ENCODE measurements around the gene ASB3. TPM values are rescaled to one million over a fixed set of nuclear protein-coding genes. Genes with fewer than 3 reads are reported as not detected.

Gene ASB3
- polyA plus RNA-seq, 1 donor (not counting 4 experiments of a cell fraction or from before 2014, with no cell fraction given) = 16.6 TPM

DNA sequence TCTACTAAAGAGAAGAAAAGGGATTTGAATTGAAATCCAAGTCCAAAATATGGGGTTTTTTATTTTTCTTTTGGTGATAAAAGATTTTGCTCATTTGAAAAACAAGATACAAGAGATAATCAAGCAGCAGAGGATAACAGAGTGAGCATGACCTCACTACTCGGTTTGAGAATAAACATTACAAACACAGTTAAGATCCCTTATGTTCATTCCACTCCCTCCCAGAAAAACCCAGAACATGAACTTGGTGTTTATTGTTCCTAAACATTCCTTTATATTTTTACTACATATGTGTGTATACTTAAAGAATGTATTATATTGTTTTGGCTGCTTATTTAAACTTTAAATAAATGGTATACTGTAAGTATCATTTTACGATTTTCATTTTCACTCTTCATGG, 165.8 kb downstream of the ASB3 start:
- H3K9me3 ChIP-seq (ENCODE audit: control insufficient read depth, low read depth, low read length) = no peaks in the 10 kb centered on the region
- H3K4me1 ChIP-seq (ENCODE audit: control insufficient read depth, extremely low read depth, insufficient read depth, low read length) = no peaks in the 10 kb centered on the region
- dilution Hi-C loops (cut with MboI; ENCODE audit: extremely low pct_ligation_motif_present, low sequenced_read_pairs) = no loop called here
- H3K4me3 ChIP-seq (ENCODE audit: control insufficient read depth in 2 of 3, extremely low read depth in 1 of 3, insufficient read depth in 2 of 3, low read depth in 1 of 3, low read length in 3 of 3) = no peak overlapping the region
- no peaks in the 10 kb centered on the region for H3K9me1 ChIP-seq (ENCODE audit: control insufficient read depth, extremely low read depth, insufficient read depth, low read length)
- no peaks in the 10 kb centered on the region for H4K20me1 ChIP-seq (ENCODE audit: control insufficient read depth, extremely low read depth, insufficient read depth, low read length)
- no peaks in the 10 kb centered on the region for H3K79me2 ChIP-seq (ENCODE audit: control insufficient read depth, insufficient read depth, low read length)
- H3K4me2 ChIP-seq (ENCODE audit: control insufficient read depth, extremely low read depth, insufficient read depth, low read depth, low read length) = no peak overlapping the region
- no peak overlapping the region for H2AFZ ChIP-seq (ENCODE audit: control insufficient read depth, low read length)
- no peaks in the 10 kb centered on the region for H3K27me3 ChIP-seq (ENCODE audit: control insufficient read depth, extremely low read depth, insufficient read depth, low read length)
- no peak for FAIRE-seq
- TF ChIP-seq, protein P1, sequence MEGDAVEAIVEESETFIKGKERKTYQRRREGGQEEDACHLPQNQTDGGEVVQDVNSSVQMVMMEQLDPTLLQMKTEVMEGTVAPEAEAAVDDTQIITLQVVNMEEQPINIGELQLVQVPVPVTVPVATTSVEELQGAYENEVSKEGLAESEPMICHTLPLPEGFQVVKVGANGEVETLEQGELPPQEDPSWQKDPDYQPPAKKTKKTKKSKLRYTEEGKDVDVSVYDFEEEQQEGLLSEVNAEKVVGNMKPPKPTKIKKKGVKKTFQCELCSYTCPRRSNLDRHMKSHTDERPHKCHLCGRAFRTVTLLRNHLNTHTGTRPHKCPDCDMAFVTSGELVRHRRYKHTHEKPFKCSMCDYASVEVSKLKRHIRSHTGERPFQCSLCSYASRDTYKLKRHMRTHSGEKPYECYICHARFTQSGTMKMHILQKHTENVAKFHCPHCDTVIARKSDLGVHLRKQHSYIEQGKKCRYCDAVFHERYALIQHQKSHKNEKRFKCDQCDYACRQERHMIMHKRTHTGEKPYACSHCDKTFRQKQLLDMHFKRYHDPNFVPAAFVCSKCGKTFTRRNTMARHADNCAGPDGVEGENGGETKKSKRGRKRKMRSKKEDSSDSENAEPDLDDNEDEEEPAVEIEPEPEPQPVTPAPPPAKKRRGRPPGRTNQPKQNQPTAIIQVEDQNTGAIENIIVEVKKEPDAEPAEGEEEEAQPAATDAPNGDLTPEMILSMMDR (optimal IDR thresholded peaks at IDR 0.05 in 1 of 3, IDR thresholded peaks at IDR 0.05 in 1 of 3, conservative IDR thresholded peaks at IDR 0.05 in 1 of 3; ENCODE audit: extremely low read depth in 1 of 3, insufficient read depth in 2 of 3, low read length in 3 of 3) = no peak
- TF ChIP-seq EZH2 (IDR thresholded peaks at IDR 0.05; ENCODE audit: low read length) = no peak
- no peak for DNase-seq (ENCODE audit: low read depth, low spot score)
- H3K36me3 ChIP-seq (ENCODE audit: control insufficient read depth in 2 of 2, extremely low read depth in 1 of 2, insufficient read depth in 2 of 2, low read length in 2 of 2) = no peaks in the 10 kb centered on the region
- H3K9ac ChIP-seq (ENCODE audit: control insufficient read depth, extremely low read depth, insufficient read depth, low read length) = no peak overlapping the region
- H3K27ac ChIP-seq (ENCODE audit: control insufficient read depth, insufficient read depth, low read length) = no peak overlapping the region

Other genes starting within 250 kb of the ASB3 start
- 5.4 to 10.9 TPM (median 6.9 TPM) in 3 replicates for gene CHAC2, start 19.1 kb downstream of the ASB3 start, polyA plus RNA-seq
- gene ERLEC1, start 91 bp upstream of the ASB3 start, polyA plus RNA-seq = 22.2 to 35.6 TPM (median 26.6 TPM) in 3 replicates
- gene GPR75, start 73.0 kb upstream of the ASB3 start, polyA plus RNA-seq = 2.1 to 2.7 TPM (median 2.2 TPM) in 3 replicates
- 45.8 to 59.4 TPM (median 46.2 TPM) in 3 replicates for gene PSME4, start 184.0 kb upstream of the ASB3 start, polyA plus RNA-seq

Measured in keratinocyte (primary cell).